ENCODE data around the gene C19orf81. TPM values are rescaled to one million over a fixed set of nuclear protein-coding genes. Genes with fewer than 3 reads are reported as not detected.

Gene C19orf81
- total and polyA plus RNA-seq, 2 of the 8 experiments (the other 6 are each of a cell fraction or from before 2014, with no cell fraction given), result 11.7 to 13.0 TPM

- no peak for TF ChIP-seq CHD7 (IDR thresholded peaks at IDR 0.05; ENCODE audit: insufficient replicate concordance, low read length)
- TF ChIP-seq RNF2 (IDR thresholded peaks at IDR 0.05; ENCODE audit: borderline replicate concordance, low read depth, low read length, missing control alignments, poor library complexity, severe bottlenecking), result no peak
- TF ChIP-seq NRF1 (IDR thresholded peaks at IDR 0.05; ENCODE audit: low read depth, low read length), result no peak
- no peak for TF ChIP-seq SP4 (IDR thresholded peaks at IDR 0.05; ENCODE audit: low read length)
- TF ChIP-seq SAP30 (IDR thresholded peaks at IDR 0.05; ENCODE audit: insufficient read depth, insufficient replicate concordance, low read length), result no peak
- TF ChIP-seq HDAC6 (IDR thresholded peaks at IDR 0.05; ENCODE audit: low read depth, low read length), result no peak
- TF ChIP-seq SRF (IDR thresholded peaks at IDR 0.05; ENCODE audit: low read depth, low read length), result no peak
- no peak for TF ChIP-seq BRCA1 (IDR thresholded peaks at IDR 0.05; ENCODE audit: low read depth, low read length)
- no peak for TF ChIP-seq FOSL1 (IDR thresholded peaks at IDR 0.05; ENCODE audit: insufficient read depth, low read depth, low read length)
- TF ChIP-seq CHD2 (IDR thresholded peaks at IDR 0.05; ENCODE audit: low read length), result no peak
- TF ChIP-seq CBX8 (IDR thresholded peaks at IDR 0.05; ENCODE audit: borderline replicate concordance, low read depth, low read length), result no peak
- no peak for TF ChIP-seq RAD21 (IDR thresholded peaks at IDR 0.05 in 1 of 2, conservative IDR thresholded peaks at IDR 0.05 in 1 of 2; ENCODE audit: low read depth in 2 of 2, low read length in 2 of 2)
These were observed 15.0 kb downstream of the C19orf81 start (continued) for GRCh38 chr19:50664204-50664603.
